Measurements from ENCODE around the gene SMS.

GRCh38 chrX:21968333-21968732 lies 27.8 kb downstream of the SMS start:
- TF ChIP-seq ZNF384 (IDR thresholded peaks at IDR 0.05) (no peak), FOXM1 (IDR thresholded peaks at IDR 0.05; ENCODE audit: borderline replicate concordance) (no peak), ARNT (IDR thresholded peaks at IDR 0.05) (no peak), CTBP1 (IDR thresholded peaks at IDR 0.05; ENCODE audit: borderline replicate concordance) (no peak), PKNOX1 (IDR thresholded peaks at IDR 0.05) (no peak)
